Left cardiac atrium (tissue), 2 donors: ENCODE data around the gene PDIA2. TPM values are rescaled to one million over a fixed set of nuclear protein-coding genes. Genes with fewer than 3 reads are reported as not detected.

Source experiments
- total RNA-seq, 2 donors: library from RNA; stranded (reverse); fragmentation: NEBNext Ultra II Directional; extraction: Animal tissue kit (Norgen Biotek cat#: 25700); gene quantifications; one replicate each; pipeline ENCODE4 v1.2.1, GENCODE V29; 2021
- donor health status: DM: no; HTN: yes; CAD: no; lungs with severe emphysema.
- donor health status: DM: yes; HTN: yes; CAD: no.

The PDIA2 gene
- total RNA-seq, 2 donors from 2014 or later: 2.4 to 3.6 TPM

Other genes with a start within 250 kb of the PDIA2 start
- gene POLR3K, start 229.6 kb upstream of the PDIA2 start, total RNA-seq: 10 to 100 TPM; 11.4 to 11.7 TPM
- 10 to 100 TPM; 54.7 to 56.9 TPM for gene SNRNP25, start 229.3 kb upstream of the PDIA2 start, total RNA-seq
- gene RHBDF1, start 210.5 kb upstream of the PDIA2 start, total RNA-seq: 10 to 100 TPM; 15.5 to 22.1 TPM
- gene MPG, start 204.9 kb upstream of the PDIA2 start, total RNA-seq: 10 to 100 TPM; 29.9 to 40.2 TPM
- 10 to 100 TPM; 18.3 to 18.7 TPM for gene NPRL3, start 144.5 kb upstream of the PDIA2 start, total RNA-seq
- gene HBZ, start 130.5 kb upstream of the PDIA2 start, total RNA-seq: under 1 TPM in 1 of 2 donors, not detected in 1; 0.32 TPM
- gene HBM, start 117.2 kb upstream of the PDIA2 start, total RNA-seq: not detected
- 100 to 1,000 TPM in 1 of 2 donors, 10 to 100 TPM in 1; 50.7 to 136 TPM for gene HBA2, start 110.3 kb upstream of the PDIA2 start, total RNA-seq
- gene HBA1, start 106.5 kb upstream of the PDIA2 start, total RNA-seq: 100 to 1,000 TPM in 1 of 2 donors, 10 to 100 TPM in 1; 62.0 to 232 TPM
- gene HBQ1, start 102.7 kb upstream of the PDIA2 start, total RNA-seq: not detected
- 10 to 100 TPM; 28.2 to 32.9 TPM for gene LUC7L, start 53.7 kb upstream of the PDIA2 start, total RNA-seq
- 100 to 1,000 TPM; 119 to 160 TPM for gene FAM234A, start 48.3 kb upstream of the PDIA2 start, total RNA-seq
- 10 to 100 TPM; 14.8 to 15.3 TPM for gene RGS11, start 7.2 kb upstream of the PDIA2 start, total RNA-seq
- gene ARHGDIG, start 2.6 kb upstream of the PDIA2 start, total RNA-seq: 1 to 10 TPM; 4.9 to 5.1 TPM
- gene AXIN1, start 69.6 kb downstream of the PDIA2 start, total RNA-seq: 10 to 100 TPM; 10.9 to 12.3 TPM
- gene MRPL28, start 87.4 kb downstream of the PDIA2 start, total RNA-seq: 10 to 100 TPM; 63.2 to 63.4 TPM
- 10 to 100 TPM; 27.3 to 33.5 TPM for gene PGAP6, start 98.8 kb downstream of the PDIA2 start, total RNA-seq
- gene NME4, start 114.0 kb downstream of the PDIA2 start, total RNA-seq: 10 to 100 TPM; 45.3 to 71.1 TPM
- 10 to 100 TPM in 1 of 2 donors, 1 to 10 TPM in 1; 8.9 to 15.9 TPM for gene DECR2, start 118.7 kb downstream of the PDIA2 start, total RNA-seq
- 10 to 100 TPM; 24.2 to 38.1 TPM for gene RAB11FIP3, start 142.5 kb downstream of the PDIA2 start, total RNA-seq
- gene CAPN15, start 244.5 kb downstream of the PDIA2 start, total RNA-seq: 10 to 100 TPM; 19.2 to 25.8 TPM